K562 (cell line): ENCODE data around the gene ANK3. TPM values are rescaled to one million over a fixed set of nuclear protein-coding genes. Genes with fewer than 3 reads are reported as not detected.

Source experiments
- ATAC-seq: fragments of 200-7000 bp; cut with Tn5 transposase; 3 replicates; pipeline ENCODE4 v1.9.1; 2020; ENCODE audit warnings: moderate library complexity
- BruUV-seq: library from RNA; stranded (reverse); fragments of 400-500 nt; replicated peaks from 2 replicates; lab custom pipeline; 2021; lab: Mats Ljungman, UMichigan
- CTCF ChIA-PET: fragments of 300-600 bp; formaldehyde crosslinking; extraction: SDS; loops from one replicate; lab custom pipeline; 2021; ENCODE audit warnings: low intra/inter-chr PET ratio; lab: Yijun Ruan, JAX
- POLR2A ChIA-PET: fragments of 300-600, 350-650 bp; sonication (Branson Sonifier 250); formaldehyde crosslinking; extraction: SDS; loops from one replicate; lab custom pipeline; 2021; ENCODE audit warnings: antibody characterized with exemption, inconsistent platforms; lab: Yijun Ruan, JAX
- DNase-seq, 4 experiments: peaks; one replicate each; pipeline versions ENCODE4 v3.0.0 to v3.0.0-alpha.2; 2011 to 2018; ENCODE audit warnings: low spot score in 3 of 4, mixed read lengths in 3 of 4; ENCODE audit errors: extremely low read depth in 1 of 4
- FAIRE-seq: peaks from 2 replicates; lab custom pipeline; 2011; peaks lifted over from hg19 to GRCh38; lab: Jason Lieb, UNC
- H2AFZ ChIP-seq: 2 replicates; pipeline ENCODE4 v1.6.0; 2011; ENCODE audit warnings: low read depth, low read length, control low read depth, inconsistent platforms
- H3K27ac ChIP-seq: fragments of 200-600 bp; 3 replicates; pipeline ENCODE4 v1.8.0; 2011; ENCODE audit warnings: low read depth, mild to moderate bottlenecking, control low read depth, inconsistent platforms, low read length, moderate library complexity, mixed read lengths; ENCODE audit errors: extremely low read depth
- H3K27me3 ChIP-seq, 2 experiments: fragments of 300-600 bp in 1 of 2; 2 replicates in 1 of 2; 3 replicates in 1 of 2; pipeline versions ENCODE4 v1.6.0 to v1.8.0; 2011; ENCODE audit warnings: inconsistent platforms in 2 of 2, low read length in 2 of 2, mild to moderate bottlenecking in 1 of 2, mixed read lengths in 1 of 2, moderate library complexity in 1 of 2; ENCODE audit not compliant: control insufficient read depth in 2 of 2, insufficient read depth in 2 of 2
- H3K36me3 ChIP-seq: fragments of 300-600 bp; 3 replicates; pipeline ENCODE4 v1.8.0; 2011; ENCODE audit warnings: mild to moderate bottlenecking, low read length, inconsistent platforms; ENCODE audit not compliant: control insufficient read depth, insufficient read depth
- H3K4me1 ChIP-seq, 2 experiments: fragments of 200-600 bp in 1 of 2; replicated peaks in 1 of 2; 2 replicates in 1 of 2; 3 replicates in 1 of 2; pipeline versions ENCODE4 v1.5.1 to v1.8.0; 2011; ENCODE audit warnings: inconsistent platforms in 2 of 2, low read length in 2 of 2, mild to moderate bottlenecking in 1 of 2, mixed read lengths in 1 of 2, moderate library complexity in 1 of 2; ENCODE audit not compliant: control insufficient read depth in 2 of 2, insufficient read depth in 2 of 2
- H3K4me2 ChIP-seq: 2 replicates; pipeline ENCODE4 v1.6.1; 2011; ENCODE audit warnings: low read length, control low read depth, inconsistent platforms, mixed read lengths; ENCODE audit not compliant: insufficient read depth
- H3K4me3 ChIP-seq: fragments of 200-600 bp; sonication (generic), shearing (Covaris generic); 2 replicates; pipeline ENCODE4 v1.5.1; 2016; ENCODE audit warnings: control low read depth, inconsistent platforms
- H3K79me2 ChIP-seq: fragments of 200-600 bp; 3 replicates; pipeline ENCODE4 v1.8.0; 2011; ENCODE audit warnings: low read length, inconsistent platforms; ENCODE audit not compliant: control insufficient read depth, insufficient read depth
- H3K9ac ChIP-seq, 2 experiments: 2 replicates each; pipeline versions ENCODE4 v1.6.0 to v1.6.1; 2011; ENCODE audit warnings: low read depth in 2 of 2, low read length in 2 of 2, control low read depth in 1 of 2, inconsistent platforms in 1 of 2, mild to moderate bottlenecking in 1 of 2, mixed read lengths in 1 of 2; ENCODE audit not compliant: insufficient read depth in 1 of 2
- H3K9me1 ChIP-seq: one replicate; pipeline ENCODE4 v1.6.0; 2011; ENCODE audit warnings: inconsistent platforms, mild to moderate bottlenecking, low read length, moderate library complexity; ENCODE audit not compliant: control insufficient read depth, insufficient read depth
- H3K9me3 ChIP-seq: replicated peaks from 2 replicates; pipeline ENCODE4 v1.5.1; 2011; ENCODE audit warnings: low read depth, low read length, inconsistent platforms; ENCODE audit not compliant: control insufficient read depth, insufficient read depth
- H4K20me1 ChIP-seq: replicated peaks from 2 replicates; pipeline ENCODE4 v1.6.1; 2011; ENCODE audit warnings: low read length, inconsistent platforms, mixed read lengths; ENCODE audit not compliant: control insufficient read depth, insufficient read depth
- RBM39 ChIP-seq: fragments of 200-400 bp; formaldehyde crosslinking; optimal IDR thresholded peaks from 2 replicates; pipeline ENCODE3; 2018; ENCODE audit warnings: low read depth, low read length
- ZBTB17 ChIP-seq: fragments of 450-650 bp; formaldehyde crosslinking; IDR thresholded peaks from 2 replicates; pipeline ENCODE4 v1.4.0; 2020; ENCODE audit warnings: mild to moderate bottlenecking
- ZNF609 ChIP-seq: sonication (generic); formaldehyde crosslinking; IDR thresholded peaks from 2 replicates; pipeline ENCODE4 v1.8.1; 2023; ENCODE audit warnings: missing genetic modification reagents, mild to moderate bottlenecking, borderline replicate concordance
- WGBS: fragments of 100-300 bp; shearing (Covaris generic); methylation state at CpG from one replicate; pipeline ENCODE4 v1.1.6; 2016; ENCODE audit warnings: low coverage, mixed read lengths; ENCODE audit not compliant: insufficient coverage; ENCODE audit errors: missing lambda C conversion rate; 5-methylcytosine and 5-hydroxymethylcytosine counted together
- in situ Hi-C: fragments of 300-500 bp; cut with MboI; formaldehyde crosslinking; loops from 4 replicates; pipeline ENCODE4 v1.15.0; 2018; ENCODE audit warnings: inconsistent platforms, mixed read lengths
- intact Hi-C: fragments of 100-400 bp; cut with micrococcal nuclease; formaldehyde crosslinking; loops from 2 replicates; pipeline ENCODE4 v1.14.2; 2022
- polyA plus RNA-seq, 8 experiments: library from polyadenylated mRNA; depleted of rRNA in 4 of 8; stranded (reverse) in 5 of 8; unstranded in 3 of 8; fragments of >200 nt; fragmentation: Nextera tagmentation in 2 of 8; fragmentation: Illumina TruSeq in 1 of 8; extraction: Ambion mirVana in 2 of 8; extraction: Trizol in 1 of 8; gene quantifications; 2 replicates each; pipeline versions ENCODE4 v1.2.1 to v1.2.3, GENCODE V29; 2011 to 2014; ENCODE audit warnings: inconsistent platforms in 1 of 8, missing spikeins in 1 of 8
- total RNA-seq, 7 experiments: library from RNA; depleted of rRNA in 6 of 7; stranded (reverse); fragments of >200 nt in 6 of 7; fragmentation: Illumina TruSeq in 2 of 7; extraction: Trizol in 2 of 7; gene quantifications; 2 replicates each; pipeline versions ENCODE4 v1.2.1 to v1.2.3, GENCODE V29; 2011 to 2021; ENCODE audit warnings: low replicate concordance in 1 of 7

The ANK3 gene
- total and polyA plus RNA-seq, 9 of the 15 experiments (the other 6 are each of a cell fraction or from before 2014, with no cell fraction given) = 10.0 to 32.3 (median 17.9) TPM

GRCh38 chr10:60200682-60201053, 189.0 kb downstream of the ANK3 start:
- H2AFZ ChIP-seq = no peak overlapping the region
- no peak for FAIRE-seq
- H3K36me3 ChIP-seq = peaks cover 4% of the 10 kb centered on the region; the same call in 2 of the 3 replicates
- ATAC-seq = no peak
- H3K79me2 ChIP-seq = no peaks in the 10 kb centered on the region
- H3K9ac ChIP-seq = no peak overlapping the region
- H4K20me1 ChIP-seq = no peaks in the 10 kb centered on the region
- no TSS peak for BruUV-seq
- H3K4me3 ChIP-seq = no peak overlapping the region
- no peaks in the 10 kb centered on the region for H3K27me3 ChIP-seq
- DNase-seq = no peak
- H3K27ac ChIP-seq = no peak overlapping the region
- CTCF ChIA-PET = no interaction called here
- intact Hi-C loops (loop anchor here (10.0 kb wide), 1 partner anchor 336 kb away; no protein-coding TSS in a partner anchor), in situ Hi-C loops (loop anchor here (10.0 to 25.0 kb wide), 3 partner anchors 234 to 576 kb away; no protein-coding TSS in a partner anchor)
- POLR2A ChIA-PET = no interaction called here
- no peaks in the 10 kb centered on the region for H3K9me1 ChIP-seq
- H3K4me1 ChIP-seq = no peaks in the 10 kb centered on the region
- no peaks in the 10 kb centered on the region for H3K9me3 ChIP-seq
- 36% methylated on average over 1 of the region's 1 CpG for WGBS
- no peak for TF ChIP-seq ZBTB17 (CRISPR knock-in tag)
- TF ChIP-seq RBM39 = no peak
- TF ChIP-seq ZNF609 (CRISPR knock-in tag) = no peak
- TF ChIP-seq, all 486 proteins: peak for 0
- no peak overlapping the region for H3K4me2 ChIP-seq
